Epithelial cell of umbilical artery (primary cell): ENCODE results near the gene FPR2. TPM values are rescaled to one million over a fixed set of nuclear protein-coding genes. Genes with fewer than 3 reads are reported as not detected.

Experiments used
- total RNA-seq: library from RNA; depleted of rRNA; stranded (reverse); fragments of >200 nt; gene quantifications from 2 replicates; pipeline ENCODE4 v1.2.3, GENCODE V29; 2014

Gene FPR2
- total RNA-seq: not detected in 2 replicates

GRCh38 chr19:51760697-51761356 is at the start of gene FPR2:
Gene FPR2 (plus strand): TSS chr19:51761180. CDS start chr19:51768659, 7,479 bp downstream.

GRCh38 chr19:51751655-51752054 is 9.3 kb upstream of the FPR2 start, which contains the start of gene FPR1:
Gene FPR1 (minus strand): TSS chr19:51751878. CDS start chr19:51746994, 4,884 bp downstream.

GRCh38 chr19:51794885-51795490 is 34.0 kb downstream of the FPR2 start, which contains the start of gene FPR3:
Gene FPR3 (plus strand): TSS chr19:51795157. CDS start chr19:51823749, 28,592 bp downstream.

Other genes with a start within 250 kb of the FPR2 start
- not detected in 2 replicates for gene SIGLEC6, start 229.5 kb upstream of the FPR2 start, total RNA-seq
- gene ZNF175, start 189.9 kb upstream of the FPR2 start, total RNA-seq: 2.9 and 6.1 TPM in 2 replicates
- gene SIGLEC5, start 130.8 kb upstream of the FPR2 start, total RNA-seq: not detected in 2 replicates
- gene SIGLEC14, start 114.4 kb upstream of the FPR2 start, total RNA-seq: not detected in 2 replicates
- 5.2 and 9.4 TPM in 2 replicates for gene SPACA6, start 67.8 kb upstream of the FPR2 start, total RNA-seq
- gene HAS1, start 37.2 kb upstream of the FPR2 start, total RNA-seq: under 0.01 and 0.15 TPM in 2 replicates
- not detected in 2 replicates for gene FPR1, start 9.3 kb upstream of the FPR2 start, total RNA-seq
- gene FPR3, start 34.0 kb downstream of the FPR2 start, total RNA-seq: under 0.01 TPM in 1 of 2 replicates, not detected in the other
- gene ZNF577, start 126.8 kb downstream of the FPR2 start, total RNA-seq: 3.9 and 5.2 TPM in 2 replicates
- gene ZNF649, start 143.8 kb downstream of the FPR2 start, total RNA-seq: 6.8 and 16.0 TPM in 2 replicates
- gene ZNF613, start 166.3 kb downstream of the FPR2 start, total RNA-seq: 5.2 and 12.5 TPM in 2 replicates
- 8.8 and 9.0 TPM in 2 replicates for gene ZNF350, start 225.7 kb downstream of the FPR2 start, total RNA-seq
- 6.5 and 16.7 TPM in 2 replicates for gene ZNF615, start 247.0 kb downstream of the FPR2 start, total RNA-seq